Measurements from ENCODE around the gene RIC8A. TPM values are rescaled to one million over a fixed set of nuclear protein-coding genes. Genes with fewer than 3 reads are reported as not detected.

The RIC8A gene
- total RNA-seq, 1 experiment from 2014 or later, result 180 TPM

DNA sequence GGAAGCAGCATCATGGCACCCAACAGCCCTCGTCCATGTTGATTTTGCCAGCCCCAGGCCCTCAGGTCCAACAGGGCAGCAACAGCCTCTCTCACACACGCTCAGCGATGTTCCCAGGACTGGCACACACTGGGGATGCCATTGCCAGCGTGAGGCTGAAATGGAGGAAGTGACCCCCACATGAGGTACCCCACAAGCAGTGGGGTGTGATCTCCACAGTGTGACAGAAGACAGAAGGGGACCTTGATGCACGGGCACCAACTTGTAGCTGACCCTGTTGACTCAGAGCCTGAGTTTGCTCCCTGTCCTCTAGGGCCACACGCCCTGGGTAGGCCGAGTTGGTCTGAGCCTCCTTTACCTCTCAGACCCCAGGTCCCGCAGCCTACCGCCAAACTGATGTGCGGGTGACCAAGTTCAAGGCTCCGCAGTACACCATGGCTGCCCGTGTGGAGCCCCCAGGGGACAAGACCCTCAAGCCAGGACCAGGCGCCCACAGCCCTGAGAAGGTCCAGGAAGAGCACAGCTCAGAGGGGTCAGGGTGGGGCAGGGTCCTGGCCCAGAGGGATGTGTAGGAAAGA, 8.4 kb upstream of the RIC8A start:
- Histone ChIP-seq H3K27me3 (ENCODE audit: low read length) (no peaks in the 10 kb centered on the region), H3K4me1 (ENCODE audit: insufficient read depth, low read length) (no peaks in the 10 kb centered on the region), H3K36me3 (ENCODE audit: low read depth, low read length) (no peaks in the 10 kb centered on the region), H3F3A (ENCODE audit: low read length, unreplicated experiment) (no peaks in the 10 kb centered on the region), H3K4me3 (ENCODE audit: low read length) (no peak overlapping the region), H3K9me3 (ENCODE audit: low read length) (no peaks in the 10 kb centered on the region), H3K27ac (ENCODE audit: low read length) (no peak overlapping the region), H3K4me2 (ENCODE audit: low read length) (no peak overlapping the region), H4K20me1 (ENCODE audit: low read length) (no peaks in the 10 kb centered on the region), H3K79me2 (ENCODE audit: low read length) (no peaks in the 10 kb centered on the region), H3K9me2 (replicated peaks; ENCODE audit: low read length) (no peaks in the 10 kb centered on the region), H3K9ac (ENCODE audit: low read length) (no peak overlapping the region), H2AFZ (ENCODE audit: low read length) (no peak overlapping the region)
- intact Hi-C loops (cut with micrococcal nuclease), result no loop called here
- ATAC-seq (no peak), DNase-seq (no peak)
- BruUV-seq (replicated peaks), result no TSS peak
- ChIA-PET POLR2A (ENCODE audit: unreplicated experiment) (no interaction called here), CTCF (no interaction called here)
- TF ChIP-seq EZH2phosphoT487 (IDR thresholded peaks at IDR 0.05; ENCODE audit: borderline replicate concordance, low read length) (no peak), EZH2 (IDR thresholded peaks at IDR 0.05; ENCODE audit: low read length, unreplicated experiment) (no peak)
- TF ChIP-seq, protein P1, sequence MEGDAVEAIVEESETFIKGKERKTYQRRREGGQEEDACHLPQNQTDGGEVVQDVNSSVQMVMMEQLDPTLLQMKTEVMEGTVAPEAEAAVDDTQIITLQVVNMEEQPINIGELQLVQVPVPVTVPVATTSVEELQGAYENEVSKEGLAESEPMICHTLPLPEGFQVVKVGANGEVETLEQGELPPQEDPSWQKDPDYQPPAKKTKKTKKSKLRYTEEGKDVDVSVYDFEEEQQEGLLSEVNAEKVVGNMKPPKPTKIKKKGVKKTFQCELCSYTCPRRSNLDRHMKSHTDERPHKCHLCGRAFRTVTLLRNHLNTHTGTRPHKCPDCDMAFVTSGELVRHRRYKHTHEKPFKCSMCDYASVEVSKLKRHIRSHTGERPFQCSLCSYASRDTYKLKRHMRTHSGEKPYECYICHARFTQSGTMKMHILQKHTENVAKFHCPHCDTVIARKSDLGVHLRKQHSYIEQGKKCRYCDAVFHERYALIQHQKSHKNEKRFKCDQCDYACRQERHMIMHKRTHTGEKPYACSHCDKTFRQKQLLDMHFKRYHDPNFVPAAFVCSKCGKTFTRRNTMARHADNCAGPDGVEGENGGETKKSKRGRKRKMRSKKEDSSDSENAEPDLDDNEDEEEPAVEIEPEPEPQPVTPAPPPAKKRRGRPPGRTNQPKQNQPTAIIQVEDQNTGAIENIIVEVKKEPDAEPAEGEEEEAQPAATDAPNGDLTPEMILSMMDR (conservative IDR thresholded peaks at IDR 0.05; ENCODE audit: low read depth, low read length), result no peak

GRCh38 chr11:199782-200181, 7.7 kb upstream of the RIC8A start:
- H3K4me1 ChIP-seq (ENCODE audit: insufficient read depth, low read length), result no peaks in the 10 kb centered on the region
- no peak overlapping the region for H3K9ac ChIP-seq (ENCODE audit: low read length)
- H3K4me2 ChIP-seq (ENCODE audit: low read length), result no peak overlapping the region
- H3K4me3 ChIP-seq (ENCODE audit: low read length), result no peak overlapping the region
- H3F3A ChIP-seq (ENCODE audit: low read length, unreplicated experiment), result no peaks in the 10 kb centered on the region
- no peaks in the 10 kb centered on the region for H3K9me2 ChIP-seq (replicated peaks; ENCODE audit: low read length)
- TF ChIP-seq EZH2 (IDR thresholded peaks at IDR 0.05; ENCODE audit: low read length, unreplicated experiment) (no peak), EZH2phosphoT487 (IDR thresholded peaks at IDR 0.05; ENCODE audit: borderline replicate concordance, low read length) (no peak)
- TF ChIP-seq, protein P1 (conservative IDR thresholded peaks at IDR 0.05; ENCODE audit: low read depth, low read length), result no peak
- ChIA-PET POLR2A (ENCODE audit: unreplicated experiment) (no interaction called here), CTCF (no interaction called here)
- intact Hi-C loops (cut with micrococcal nuclease), result no loop called here
- H3K27me3 ChIP-seq (ENCODE audit: low read length), result no peaks in the 10 kb centered on the region
- no TSS peak for BruUV-seq (replicated peaks)
- H4K20me1 ChIP-seq (ENCODE audit: low read length), result no peaks in the 10 kb centered on the region
- H3K9me3 ChIP-seq (ENCODE audit: low read length), result no peaks in the 10 kb centered on the region
- no peak overlapping the region for H2AFZ ChIP-seq (ENCODE audit: low read length)
- no peak overlapping the region for H3K27ac ChIP-seq (ENCODE audit: low read length)
- H3K36me3 ChIP-seq (ENCODE audit: low read depth, low read length), result no peaks in the 10 kb centered on the region
- H3K79me2 ChIP-seq (ENCODE audit: low read length), result no peaks in the 10 kb centered on the region
- ATAC-seq (peak; percentile 16; the same call in 1 of the 2 replicates), DNase-seq (no peak)

GRCh38 chr11:200224-201003, 7.1 kb upstream of the RIC8A start:
- no peak overlapping the region for H3K27ac ChIP-seq (ENCODE audit: low read length)
- no peaks in the 10 kb centered on the region for H3K9me3 ChIP-seq (ENCODE audit: low read length)
- no peak overlapping the region for H2AFZ ChIP-seq (ENCODE audit: low read length)
- TF ChIP-seq, protein P1 (conservative IDR thresholded peaks at IDR 0.05; ENCODE audit: low read depth, low read length), result no peak
- TF ChIP-seq EZH2 (IDR thresholded peaks at IDR 0.05; ENCODE audit: low read length, unreplicated experiment) (no peak), EZH2phosphoT487 (IDR thresholded peaks at IDR 0.05; ENCODE audit: borderline replicate concordance, low read length) (no peak)
- intact Hi-C loops (cut with micrococcal nuclease), result no loop called here
- H3K4me3 ChIP-seq (ENCODE audit: low read length), result no peak overlapping the region
- peaks cover 3% of the 10 kb centered on the region; the same call in 1 of the 2 replicates for H3K36me3 ChIP-seq (ENCODE audit: low read depth, low read length)
- no peaks in the 10 kb centered on the region for H3F3A ChIP-seq (ENCODE audit: low read length, unreplicated experiment)
- H4K20me1 ChIP-seq (ENCODE audit: low read length), result no peaks in the 10 kb centered on the region
- DNase-seq (no peak), ATAC-seq (no peak)
- H3K9me2 ChIP-seq (replicated peaks; ENCODE audit: low read length), result no peaks in the 10 kb centered on the region
- peaks cover 4% of the 10 kb centered on the region for H3K79me2 ChIP-seq (ENCODE audit: low read length)
- H3K4me2 ChIP-seq (ENCODE audit: low read length), result no peak overlapping the region
- H3K4me1 ChIP-seq (ENCODE audit: insufficient read depth, low read length), result no peaks in the 10 kb centered on the region
- H3K9ac ChIP-seq (ENCODE audit: low read length), result no peak overlapping the region
- ChIA-PET CTCF (no interaction called here), POLR2A (ENCODE audit: unreplicated experiment) (no interaction called here)
- no TSS peak for BruUV-seq (replicated peaks)
- no peaks in the 10 kb centered on the region for H3K27me3 ChIP-seq (ENCODE audit: low read length)

Measured in PC-3 (cell line).